Measurements from ENCODE around the gene LSS. TPM values are rescaled to one million over a fixed set of nuclear protein-coding genes. Genes with fewer than 3 reads are reported as not detected.
"Not testable (repeated sequence)": the region's sequence is repeated elsewhere in the genome, so short reads cannot be mapped to it uniquely, and the experiment has no call there.

The LSS gene
- total RNA-seq, 1 donor from 2014 or later = 26.7 TPM

GRCh38 chr21:46149205-46149901 is 79.2 kb downstream of the LSS start:
- peaks cover 17% of the 10 kb centered on the region for H3K4me1 Mint-ChIP-seq

DNA sequence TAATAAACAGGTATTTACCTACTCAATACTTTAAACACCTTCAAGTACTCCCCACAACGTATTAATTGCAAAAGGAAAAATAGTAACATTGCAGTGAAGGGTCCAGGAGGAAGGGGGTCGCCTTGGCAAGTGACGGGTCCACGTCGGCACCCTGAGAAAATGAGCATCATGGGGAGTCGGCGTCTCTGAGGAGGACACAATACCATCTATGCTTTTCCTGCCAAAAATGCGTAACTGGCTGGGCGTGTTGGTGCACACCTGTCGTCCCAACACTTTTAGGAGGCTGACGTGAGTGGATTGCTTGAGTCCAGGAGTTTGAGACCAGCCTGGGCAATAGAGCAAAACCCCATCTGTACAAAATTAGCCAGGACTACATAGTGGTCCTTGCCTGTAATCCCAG is 80.5 kb downstream of the LSS start:
- Mint-ChIP-seq H3K9me3 (no peaks in the 10 kb centered on the region), H3K27me3 (ENCODE audit: insufficient read depth, low read depth) (peaks cover 6% of the 10 kb centered on the region), H3K36me3 (no peaks in the 10 kb centered on the region), H3K27ac (no peak overlapping the region), H3K4me1 (peaks cover 25% of the 10 kb centered on the region), H3K4me3 (no peak overlapping the region)
- peaks cover 3% of the 10 kb centered on the region for H3K27me3 ChIP-seq
- no peak overlapping the region for H3K4me2 ChIP-seq
- H4K20me1 ChIP-seq (ENCODE audit: low read depth) = no peaks in the 10 kb centered on the region
- no peaks in the 10 kb centered on the region for H3K79me2 ChIP-seq (ENCODE audit: low read depth)
- DNase-seq (ENCODE audit: low spot score) = no peak
- no peaks in the 10 kb centered on the region for H3K9me3 ChIP-seq (ENCODE audit: low read depth)
- no peak overlapping the region for H3K27ac ChIP-seq
- TF ChIP-seq EZH2phosphoT487 (IDR thresholded peaks at IDR 0.05) (no peak), EZH2 (IDR thresholded peaks at IDR 0.05) (no peak)
- TF ChIP-seq, protein P1, sequence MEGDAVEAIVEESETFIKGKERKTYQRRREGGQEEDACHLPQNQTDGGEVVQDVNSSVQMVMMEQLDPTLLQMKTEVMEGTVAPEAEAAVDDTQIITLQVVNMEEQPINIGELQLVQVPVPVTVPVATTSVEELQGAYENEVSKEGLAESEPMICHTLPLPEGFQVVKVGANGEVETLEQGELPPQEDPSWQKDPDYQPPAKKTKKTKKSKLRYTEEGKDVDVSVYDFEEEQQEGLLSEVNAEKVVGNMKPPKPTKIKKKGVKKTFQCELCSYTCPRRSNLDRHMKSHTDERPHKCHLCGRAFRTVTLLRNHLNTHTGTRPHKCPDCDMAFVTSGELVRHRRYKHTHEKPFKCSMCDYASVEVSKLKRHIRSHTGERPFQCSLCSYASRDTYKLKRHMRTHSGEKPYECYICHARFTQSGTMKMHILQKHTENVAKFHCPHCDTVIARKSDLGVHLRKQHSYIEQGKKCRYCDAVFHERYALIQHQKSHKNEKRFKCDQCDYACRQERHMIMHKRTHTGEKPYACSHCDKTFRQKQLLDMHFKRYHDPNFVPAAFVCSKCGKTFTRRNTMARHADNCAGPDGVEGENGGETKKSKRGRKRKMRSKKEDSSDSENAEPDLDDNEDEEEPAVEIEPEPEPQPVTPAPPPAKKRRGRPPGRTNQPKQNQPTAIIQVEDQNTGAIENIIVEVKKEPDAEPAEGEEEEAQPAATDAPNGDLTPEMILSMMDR (IDR thresholded peaks at IDR 0.05) = no peak
- no peaks in the 10 kb centered on the region for H3K36me3 ChIP-seq
- H3K9ac ChIP-seq = no peak overlapping the region
- H3K4me1 ChIP-seq = peaks cover 5% of the 10 kb centered on the region
- peaks cover 15% of the 10 kb centered on the region for H3F3A ChIP-seq (ENCODE audit: low read depth)
- H3K4me3 ChIP-seq = no peak overlapping the region
- no peak overlapping the region for H2AFZ ChIP-seq (replicated peaks)

More at GRCh38 chr21:46149205-46149901, 79.2 kb downstream of the LSS start:
- H2AFZ ChIP-seq (replicated peaks) = no peak overlapping the region
- Mint-ChIP-seq H3K4me3 (no peak overlapping the region), H3K27me3 (ENCODE audit: insufficient read depth, low read depth) (peaks cover 6% of the 10 kb centered on the region), H3K27ac (peak overlapping the region; percentile 13), H3K36me3 (no peaks in the 10 kb centered on the region), H3K9me3 (no peaks in the 10 kb centered on the region)
- H3K27me3 ChIP-seq = no peaks in the 10 kb centered on the region
- no peak overlapping the region for H3K4me3 ChIP-seq
- H3K9me3 ChIP-seq (ENCODE audit: low read depth) = no peaks in the 10 kb centered on the region
- H3K4me2 ChIP-seq = no peak overlapping the region
- H3K27ac ChIP-seq = no peak overlapping the region
- no peak for DNase-seq (ENCODE audit: low spot score)
- H3K4me1 ChIP-seq = peaks cover 10% of the 10 kb centered on the region
- no peaks in the 10 kb centered on the region for H3K36me3 ChIP-seq
- H3K79me2 ChIP-seq (ENCODE audit: low read depth) = no peaks in the 10 kb centered on the region
- TF ChIP-seq EZH2 (IDR thresholded peaks at IDR 0.05) (no peak), EZH2phosphoT487 (IDR thresholded peaks at IDR 0.05) (no peak)
- TF ChIP-seq, protein P1 (IDR thresholded peaks at IDR 0.05) = no peak
- H4K20me1 ChIP-seq (ENCODE audit: low read depth) = no peaks in the 10 kb centered on the region
- peaks cover 15% of the 10 kb centered on the region for H3F3A ChIP-seq (ENCODE audit: low read depth)
- H3K9ac ChIP-seq = no peak overlapping the region

GRCh38 chr21:46147429-46147828 is 81.1 kb downstream of the LSS start:
- TF ChIP-seq, protein P1 (IDR thresholded peaks at IDR 0.05) = peak; percentile 60
- not testable (repeated sequence) for H3K4me3 ChIP-seq; H3K27ac ChIP-seq; H4K20me1 ChIP-seq (ENCODE audit: low read depth); H3K4me1 ChIP-seq; H3K27me3 Mint-ChIP-seq (ENCODE audit: insufficient read depth, low read depth); H3K36me3 Mint-ChIP-seq; H3K9me3 ChIP-seq (ENCODE audit: low read depth); H3K9me3 Mint-ChIP-seq; H3K4me3 Mint-ChIP-seq; H2AFZ ChIP-seq (replicated peaks); H3K9ac ChIP-seq; H3K4me2 ChIP-seq; H3K27me3 ChIP-seq; H3K79me2 ChIP-seq (ENCODE audit: low read depth); H3K27ac Mint-ChIP-seq; H3K36me3 ChIP-seq
- H3F3A ChIP-seq (ENCODE audit: low read depth) = peaks cover 13% of the 10 kb centered on the region
- peaks cover 22% of the 10 kb centered on the region for H3K4me1 Mint-ChIP-seq
- peak; percentile 55 for DNase-seq (ENCODE audit: low spot score)

Measured in neural progenitor cell (in vitro differentiated cells).